Fibroblast of lung (primary cell): ENCODE results near the gene LHFPL2. TPM values are rescaled to one million over a fixed set of nuclear protein-coding genes. Genes with fewer than 3 reads are reported as not detected.

Experiments used
- DNase-seq, 2 donors: peaks; one replicate each; pipeline versions ENCODE4 v3.0.0 to v3.0.0-alpha.2; 2010; ENCODE audit warnings: low read depth in 2 of 2
- H2AFZ ChIP-seq: 2 replicates; pipeline ENCODE4 v1.5.1; 2012; ENCODE audit warnings: low read length, control low read depth, inconsistent platforms
- H3K27ac ChIP-seq: 2 replicates; pipeline ENCODE4 v1.5.1; 2011; ENCODE audit warnings: low read length, control low read depth; ENCODE audit not compliant: insufficient read depth
- H3K27me3 ChIP-seq: 2 replicates; pipeline ENCODE4 v1.5.1; 2011; ENCODE audit warnings: mild to moderate bottlenecking, low read length; ENCODE audit not compliant: control insufficient read depth, insufficient read depth
- H3K36me3 ChIP-seq: 2 replicates; pipeline ENCODE4 v1.5.1; 2011; ENCODE audit warnings: low read length; ENCODE audit not compliant: control insufficient read depth, insufficient read depth
- H3K4me1 ChIP-seq: 2 replicates; pipeline ENCODE4 v1.5.1; 2011; ENCODE audit warnings: low read length; ENCODE audit not compliant: control insufficient read depth, insufficient read depth; ENCODE audit errors: extremely low read depth
- H3K4me2 ChIP-seq: 2 replicates; pipeline ENCODE4 v1.5.1; 2011; ENCODE audit warnings: low read length, control low read depth; ENCODE audit not compliant: insufficient read depth; ENCODE audit errors: extremely low read depth
- H3K4me3 ChIP-seq, 4 experiments: fragments of 200-600 bp in 1 of 4; sonication (generic) in 1 of 4; replicated peaks in 1 of 4; 2 replicates each; pipeline ENCODE4 v1.5.1; 2011 to 2016; ENCODE audit warnings: low read length in 4 of 4, low read depth in 3 of 4, mild to moderate bottlenecking in 3 of 4, control low read depth in 2 of 4, inconsistent platforms in 1 of 4, mixed read lengths in 1 of 4; ENCODE audit not compliant: insufficient read depth in 1 of 4; ENCODE audit errors: control extremely low read depth in 1 of 4
- H3K79me2 ChIP-seq: 2 replicates; pipeline ENCODE4 v1.5.1; 2012; ENCODE audit warnings: mild to moderate bottlenecking, low read length, inconsistent platforms; ENCODE audit not compliant: control insufficient read depth, insufficient read depth
- H3K9ac ChIP-seq: 2 replicates; pipeline ENCODE4 v1.5.1; 2011; ENCODE audit warnings: mild to moderate bottlenecking, low read length, control low read depth; ENCODE audit not compliant: insufficient read depth
- H3K9me3 ChIP-seq: 2 replicates; pipeline ENCODE4 v1.5.1; 2012; ENCODE audit warnings: low read depth, low read length; ENCODE audit not compliant: control insufficient read depth, insufficient read depth
- H4K20me1 ChIP-seq: 2 replicates; pipeline ENCODE4 v1.5.1; 2011; ENCODE audit warnings: low read length; ENCODE audit not compliant: control insufficient read depth, insufficient read depth; ENCODE audit errors: extremely low read depth
- CTCF ChIP-seq, 2 donors: IDR thresholded peaks in 1 of 2; conservative IDR thresholded peaks in 1 of 2; 1 replicate in 1 of 2; 2 replicates in 1 of 2; pipeline ENCODE4 v1.5.1; 2011 to 2012; ENCODE audit warnings: low read length in 2 of 2, control low read depth in 1 of 2, inconsistent platforms in 1 of 2, low read depth in 1 of 2, mild to moderate bottlenecking in 1 of 2
- EZH2 ChIP-seq: IDR thresholded peaks from 2 replicates; pipeline ENCODE4 v1.5.1; 2012; ENCODE audit warnings: low read length, control low read depth, mild to moderate bottlenecking; ENCODE audit errors: missing control alignments
- polyA plus RNA-seq, 2 donors: library from polyadenylated mRNA; depleted of rRNA in 1 of 2; stranded (reverse) in 1 of 2; unstranded in 1 of 2; fragments of >200 nt; gene quantifications; 2 replicates each; pipeline ENCODE4 v1.2.1, GENCODE V29; 2011 to 2012; ENCODE audit warnings: missing spikeins in 1 of 2
- total RNA-seq: library from RNA; depleted of rRNA; stranded (reverse); fragments of >200 nt; gene quantifications from 2 replicates; pipeline ENCODE4 v1.2.1, GENCODE V29; 2014

The LHFPL2 gene
- total and polyA plus RNA-seq, 2 donors (not counting 1 experiment from before 2014, with no cell fraction given), result 13.7 to 51.4 TPM

- H3K9ac ChIP-seq, result no peak overlapping the region
- no peaks in the 10 kb centered on the region for H4K20me1 ChIP-seq
- no peak overlapping the region for H3K27ac ChIP-seq
- no peak for DNase-seq
- no peaks in the 10 kb centered on the region for H3K27me3 ChIP-seq
- no peak overlapping the region for H3K4me3 ChIP-seq
- H2AFZ ChIP-seq, result no peak overlapping the region
- H3K9me3 ChIP-seq, result no peaks in the 10 kb centered on the region
- TF ChIP-seq CTCF (conservative IDR thresholded peaks at IDR 0.05 in 1 of 2, IDR thresholded peaks at IDR 0.05 in 1 of 2; ENCODE audit: low read depth in 1 of 2, low read length in 2 of 2), result no peak
- peaks cover 9% of the 10 kb centered on the region for H3K4me1 ChIP-seq
- no peaks in the 10 kb centered on the region for H3K36me3 ChIP-seq
- H3K79me2 ChIP-seq, result no peaks in the 10 kb centered on the region
- H3K4me2 ChIP-seq, result no peak overlapping the region
Measured at GRCh38 chr5:78536661-78537196, 111.8 kb downstream of the LHFPL2 start.

GRCh38 chr5:78534905-78535200 is 113.7 kb downstream of the LHFPL2 start:
- Histone ChIP-seq H3K4me3 (no peak overlapping the region), H3K27me3 (no peaks in the 10 kb centered on the region), H3K4me2 (no peak overlapping the region), H3K36me3 (no peaks in the 10 kb centered on the region), H3K79me2 (no peaks in the 10 kb centered on the region), H2AFZ (no peak overlapping the region), H3K9ac (no peak overlapping the region), H3K27ac (peak overlapping the region; percentile 75), H4K20me1 (no peaks in the 10 kb centered on the region), H3K9me3 (no peaks in the 10 kb centered on the region), H3K4me1 (peaks cover 14% of the 10 kb centered on the region)
- TF ChIP-seq CTCF (conservative IDR thresholded peaks at IDR 0.05 in 1 of 2, IDR thresholded peaks at IDR 0.05 in 1 of 2; ENCODE audit: low read depth in 1 of 2, low read length in 2 of 2) (no peak), EZH2 (no peak)
- DNase-seq, result peak in 1 of 2 donors; percentile 39

- no peak overlapping the region for H3K9ac ChIP-seq
- no peaks in the 10 kb centered on the region for H3K79me2 ChIP-seq
- no peaks in the 10 kb centered on the region for H4K20me1 ChIP-seq
Measured at GRCh38 chr5:78534148-78534904, 114.2 kb downstream of the LHFPL2 start.

More at GRCh38 chr5:78534148-78534904, 114.2 kb downstream of the LHFPL2 start:
- peak; percentile 46 to 87 for DNase-seq
- no peaks in the 10 kb centered on the region for H3K27me3 ChIP-seq
- H2AFZ ChIP-seq, result peak overlapping the region; percentile 47
- TF ChIP-seq EZH2 (no peak), CTCF (conservative IDR thresholded peaks at IDR 0.05 in 1 of 2, IDR thresholded peaks at IDR 0.05 in 1 of 2; ENCODE audit: low read depth in 1 of 2, low read length in 2 of 2) (no peak)
- no peaks in the 10 kb centered on the region for H3K36me3 ChIP-seq
- no peaks in the 10 kb centered on the region for H3K9me3 ChIP-seq
- peak overlapping the region; percentile 75 for H3K27ac ChIP-seq
- peak overlapping the region; percentile 40 for H3K4me2 ChIP-seq
- H3K4me1 ChIP-seq, result peaks cover 15% of the 10 kb centered on the region
- no peak overlapping the region for H3K4me3 ChIP-seq
